HepG2 (cell line): ENCODE data around the gene AGRN. TPM values are rescaled to one million over a fixed set of nuclear protein-coding genes. Genes with fewer than 3 reads are reported as not detected.

ENCODE experiments used
- BRD4 ChIP-seq: sonication (generic); formaldehyde crosslinking; IDR thresholded peaks from 2 replicates; pipeline ENCODE4 v1.4.0; 2020; ENCODE audit warnings: missing genetic modification reagents
- FOXJ3 ChIP-seq: sonication (generic); formaldehyde crosslinking; IDR thresholded peaks from 2 replicates; pipeline ENCODE4 v1.4.0; 2020; ENCODE audit warnings: missing genetic modification reagents, mild to moderate bottlenecking, borderline replicate concordance
- IRF2 ChIP-seq: IDR thresholded peaks from 2 replicates; pipeline ENCODE4 v1.6.1; 2018; ENCODE audit warnings: missing genetic modification reagents, missing compliant biosample characterization
- NFIC ChIP-seq: IDR thresholded peaks from 2 replicates; pipeline ENCODE4 v1.6.1; 2012; ENCODE audit warnings: mild to moderate bottlenecking, low read length, inconsistent platforms
- SOX13 ChIP-seq, 3 experiments: fragments of 450-650 bp in 1 of 3; sonication (generic) in 1 of 3; formaldehyde crosslinking in 1 of 3; IDR thresholded peaks in 2 of 3; conservative IDR thresholded peaks in 1 of 3; 2 replicates each; pipeline versions ENCODE4 v1.5.0 to v1.6.1; 2016 to 2020; ENCODE audit warnings: antibody characterized with exemption in 1 of 3, mild to moderate bottlenecking in 1 of 3, missing compliant biosample characterization in 1 of 3, missing genetic modification reagents in 1 of 3, moderate library complexity in 1 of 3
- ZNF224 ChIP-seq: sonication (generic); formaldehyde crosslinking; IDR thresholded peaks from 2 replicates; pipeline ENCODE4 v1.5.0; 2020; ENCODE audit warnings: mild to moderate bottlenecking, missing genetic modification reagents
- ZNF350 ChIP-seq: sonication (generic); formaldehyde crosslinking; IDR thresholded peaks from 2 replicates; pipeline ENCODE4 v1.4.0; 2020; ENCODE audit warnings: mild to moderate bottlenecking, low read depth, missing genetic modification reagents, borderline replicate concordance
- ZNF619 ChIP-seq: sonication (generic); formaldehyde crosslinking; IDR thresholded peaks from 2 replicates; pipeline ENCODE4 v1.4.0; 2020; ENCODE audit warnings: mild to moderate bottlenecking, missing genetic modification reagents
- ZNF720 ChIP-seq: sonication (generic); formaldehyde crosslinking; IDR thresholded peaks from 2 replicates; pipeline ENCODE4 v1.4.0; 2020; ENCODE audit warnings: missing genetic modification reagents
- ZNF772 ChIP-seq: sonication (generic); formaldehyde crosslinking; IDR thresholded peaks from 2 replicates; pipeline ENCODE4 v1.5.0; 2020; ENCODE audit warnings: mild to moderate bottlenecking, missing genetic modification reagents
- polyA plus RNA-seq, 8 experiments: library from polyadenylated mRNA; depleted of rRNA in 3 of 8; stranded (reverse) in 7 of 8; unstranded in 1 of 8; fragments of >200 nt; fragmentation: Illumina TruSeq in 4 of 8; extraction: Trizol in 4 of 8; gene quantifications; 2 replicates each; pipeline versions ENCODE4 v1.2.1 to v1.2.3, GENCODE V29; 2011 to 2016; ENCODE audit warnings: low read depth in 4 of 8, missing spikeins in 1 of 8, mixed read lengths in 1 of 8; ENCODE audit not compliant: insufficient read depth in 1 of 8
- total RNA-seq, 5 experiments: library from RNA; depleted of rRNA; stranded (reverse); fragments of >200 nt; fragmentation: Illumina TruSeq; extraction: Trizol; gene quantifications; 2 replicates each; pipeline ENCODE4 v1.2.3, GENCODE V29; 2016; ENCODE audit warnings: low read depth in 1 of 5
- TF ChIP-seq, protein P1 (sequence below): sonication (generic); formaldehyde crosslinking; IDR thresholded peaks from one replicate; pipeline ENCODE4 v1.5.1; 2020; ENCODE audit warnings: mild to moderate bottlenecking, missing genetic modification reagents; ENCODE audit errors: not compliant biosample characterization
- TF ChIP-seq, protein P2 (sequence below): sonication (generic); formaldehyde crosslinking; IDR thresholded peaks from 2 replicates; pipeline ENCODE4 v1.5.0; 2020; ENCODE audit warnings: missing genetic modification reagents
- TF ChIP-seq, protein P3 (sequence below): sonication (generic); formaldehyde crosslinking; conservative IDR thresholded peaks from 2 replicates; pipeline ENCODE4 v1.8.0; 2022; ENCODE audit warnings: mild to moderate bottlenecking, moderate library complexity, missing genetic modification reagents
- TF ChIP-seq, protein P4 (sequence below): sonication (generic); formaldehyde crosslinking; IDR thresholded peaks from 2 replicates; pipeline ENCODE4 v1.8.1; 2022; ENCODE audit warnings: mild to moderate bottlenecking, missing genetic modification reagents

The AGRN gene
- total and polyA plus RNA-seq, 2 of the 13 experiments (the other 11 are each of a cell fraction or from before 2014, with no cell fraction given): 29.8 to 65.2 TPM

DNA sequence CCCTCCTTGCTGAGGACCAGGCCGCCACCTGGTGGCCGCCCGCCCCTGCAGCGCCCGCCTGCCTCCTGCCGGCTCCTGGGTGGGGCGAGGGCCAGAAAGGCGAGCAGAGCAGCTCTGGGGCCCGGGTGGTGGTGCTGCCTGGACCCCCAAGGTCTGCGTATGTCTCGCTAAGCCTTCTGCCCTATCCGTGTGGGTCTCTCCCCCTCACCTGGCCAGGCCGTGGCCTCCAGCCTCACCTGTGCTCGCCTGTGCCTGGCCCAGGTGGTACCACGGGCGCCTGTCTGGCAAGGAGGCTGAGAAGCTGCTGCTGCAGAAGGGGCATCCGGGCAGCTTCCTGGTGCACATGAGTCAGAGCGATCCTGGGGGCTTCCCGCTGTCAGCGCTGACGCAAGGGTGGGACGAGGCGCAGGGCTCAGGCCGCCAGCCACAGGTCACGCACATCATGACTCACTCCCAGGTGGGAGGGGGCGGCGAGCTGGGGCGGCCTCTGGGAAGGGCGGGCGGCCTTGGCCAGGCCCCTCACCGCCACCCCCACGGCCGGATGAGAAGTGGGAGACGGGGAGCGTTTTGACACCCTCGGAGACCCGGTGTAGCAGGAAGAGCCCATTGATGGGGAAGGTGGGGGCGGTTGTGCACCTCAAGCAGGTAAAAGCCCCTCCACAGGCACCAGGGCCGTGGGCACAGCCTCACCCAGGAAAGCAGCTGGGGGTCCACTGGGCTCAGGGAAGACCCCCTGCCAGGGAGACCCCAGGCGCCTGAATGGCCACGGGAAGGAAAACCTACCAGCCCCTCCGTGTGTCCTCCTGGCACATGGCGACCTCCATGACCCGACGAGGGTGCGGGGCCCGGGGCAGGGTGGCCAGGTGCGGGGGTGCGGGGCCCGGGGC is 44.3 kb downstream of the AGRN start (continued):
- TF ChIP-seq IRF2: no peak
- TF ChIP-seq, protein P1, sequence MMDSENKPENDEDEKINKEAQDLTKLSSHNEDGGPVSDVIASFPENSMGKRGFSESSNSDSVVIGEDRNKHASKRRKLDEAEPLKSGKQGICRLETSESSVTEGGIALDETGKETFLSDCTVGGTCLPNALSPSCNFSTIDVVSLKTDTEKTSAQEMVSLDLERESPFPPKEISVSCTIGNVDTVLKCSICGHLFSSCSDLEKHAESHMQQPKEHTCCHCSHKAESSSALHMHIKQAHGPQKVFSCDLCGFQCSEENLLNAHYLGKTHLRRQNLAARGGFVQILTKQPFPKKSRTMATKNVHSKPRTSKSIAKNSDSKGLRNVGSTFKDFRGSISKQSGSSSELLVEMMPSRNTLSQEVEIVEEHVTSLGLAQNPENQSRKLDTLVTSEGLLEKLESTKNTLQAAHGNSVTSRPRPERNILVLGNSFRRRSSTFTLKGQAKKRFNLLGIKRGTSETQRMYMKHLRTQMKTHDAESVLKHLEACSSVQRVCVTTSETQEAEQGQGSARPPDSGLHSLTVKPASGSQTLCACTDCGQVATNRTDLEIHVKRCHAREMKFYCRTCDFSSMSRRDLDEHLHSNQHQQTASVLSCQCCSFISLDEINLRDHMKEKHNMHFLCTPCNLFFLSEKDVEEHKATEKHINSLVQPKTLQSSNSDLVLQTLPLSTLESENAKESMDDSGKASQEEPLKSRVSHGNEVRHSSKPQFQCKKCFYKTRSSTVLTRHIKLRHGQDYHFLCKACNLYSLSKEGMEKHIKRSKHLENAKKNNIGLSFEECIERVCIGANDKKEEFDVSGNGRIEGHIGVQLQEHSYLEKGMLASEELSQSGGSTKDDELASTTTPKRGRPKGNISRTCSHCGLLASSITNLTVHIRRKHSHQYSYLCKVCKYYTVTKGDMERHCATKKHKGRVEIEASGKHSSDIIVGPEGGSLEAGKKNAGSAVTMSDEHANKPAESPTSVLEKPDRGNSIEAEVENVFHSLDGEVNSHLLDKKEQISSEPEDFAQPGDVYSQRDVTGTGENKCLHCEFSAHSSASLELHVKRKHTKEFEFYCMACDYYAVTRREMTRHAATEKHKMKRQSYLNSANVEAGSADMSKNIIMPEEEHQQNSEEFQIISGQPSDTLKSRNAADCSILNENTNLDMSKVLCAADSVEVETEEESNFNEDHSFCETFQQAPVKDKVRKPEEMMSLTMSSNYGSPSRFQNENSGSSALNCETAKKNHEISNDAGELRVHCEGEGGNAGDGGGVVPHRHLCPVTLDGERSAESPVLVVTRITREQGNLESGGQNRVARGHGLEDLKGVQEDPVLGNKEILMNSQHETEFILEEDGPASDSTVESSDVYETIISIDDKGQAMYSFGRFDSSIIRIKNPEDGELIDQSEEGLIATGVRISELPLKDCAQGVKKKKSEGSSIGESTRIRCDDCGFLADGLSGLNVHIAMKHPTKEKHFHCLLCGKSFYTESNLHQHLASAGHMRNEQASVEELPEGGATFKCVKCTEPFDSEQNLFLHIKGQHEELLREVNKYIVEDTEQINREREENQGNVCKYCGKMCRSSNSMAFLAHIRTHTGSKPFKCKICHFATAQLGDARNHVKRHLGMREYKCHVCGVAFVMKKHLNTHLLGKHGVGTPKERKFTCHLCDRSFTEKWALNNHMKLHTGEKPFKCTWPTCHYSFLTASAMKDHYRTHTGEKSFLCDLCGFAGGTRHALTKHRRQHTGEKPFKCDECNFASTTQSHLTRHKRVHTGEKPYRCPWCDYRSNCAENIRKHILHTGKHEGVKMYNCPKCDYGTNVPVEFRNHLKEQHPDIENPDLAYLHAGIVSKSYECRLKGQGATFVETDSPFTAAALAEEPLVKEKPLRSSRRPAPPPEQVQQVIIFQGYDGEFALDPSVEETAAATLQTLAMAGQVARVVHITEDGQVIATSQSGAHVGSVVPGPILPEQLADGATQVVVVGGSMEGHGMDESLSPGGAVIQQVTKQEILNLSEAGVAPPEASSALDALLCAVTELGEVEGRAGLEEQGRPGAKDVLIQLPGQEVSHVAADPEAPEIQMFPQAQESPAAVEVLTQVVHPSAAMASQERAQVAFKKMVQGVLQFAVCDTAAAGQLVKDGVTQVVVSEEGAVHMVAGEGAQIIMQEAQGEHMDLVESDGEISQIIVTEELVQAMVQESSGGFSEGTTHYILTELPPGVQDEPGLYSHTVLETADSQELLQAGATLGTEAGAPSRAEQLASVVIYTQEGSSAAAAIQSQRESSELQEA: peak; percentile 77
- TF ChIP-seq, protein P2, sequence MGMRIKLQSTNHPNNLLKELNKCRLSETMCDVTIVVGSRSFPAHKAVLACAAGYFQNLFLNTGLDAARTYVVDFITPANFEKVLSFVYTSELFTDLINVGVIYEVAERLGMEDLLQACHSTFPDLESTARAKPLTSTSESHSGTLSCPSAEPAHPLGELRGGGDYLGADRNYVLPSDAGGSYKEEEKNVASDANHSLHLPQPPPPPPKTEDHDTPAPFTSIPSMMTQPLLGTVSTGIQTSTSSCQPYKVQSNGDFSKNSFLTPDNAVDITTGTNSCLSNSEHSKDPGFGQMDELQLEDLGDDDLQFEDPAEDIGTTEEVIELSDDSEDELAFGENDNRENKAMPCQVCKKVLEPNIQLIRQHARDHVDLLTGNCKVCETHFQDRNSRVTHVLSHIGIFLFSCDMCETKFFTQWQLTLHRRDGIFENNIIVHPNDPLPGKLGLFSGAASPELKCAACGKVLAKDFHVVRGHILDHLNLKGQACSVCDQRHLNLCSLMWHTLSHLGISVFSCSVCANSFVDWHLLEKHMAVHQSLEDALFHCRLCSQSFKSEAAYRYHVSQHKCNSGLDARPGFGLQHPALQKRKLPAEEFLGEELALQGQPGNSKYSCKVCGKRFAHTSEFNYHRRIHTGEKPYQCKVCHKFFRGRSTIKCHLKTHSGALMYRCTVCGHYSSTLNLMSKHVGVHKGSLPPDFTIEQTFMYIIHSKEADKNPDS (CRISPR knock-in tag): no peak
- TF ChIP-seq NFIC: no peak
- no peak for TF ChIP-seq BRD4 (CRISPR knock-in tag)
- 0 out of 2 replicates have a peak, but pooled peaks have one; percentile 56 for TF ChIP-seq ZNF720 (CRISPR knock-in tag)
- TF ChIP-seq, protein P3, sequence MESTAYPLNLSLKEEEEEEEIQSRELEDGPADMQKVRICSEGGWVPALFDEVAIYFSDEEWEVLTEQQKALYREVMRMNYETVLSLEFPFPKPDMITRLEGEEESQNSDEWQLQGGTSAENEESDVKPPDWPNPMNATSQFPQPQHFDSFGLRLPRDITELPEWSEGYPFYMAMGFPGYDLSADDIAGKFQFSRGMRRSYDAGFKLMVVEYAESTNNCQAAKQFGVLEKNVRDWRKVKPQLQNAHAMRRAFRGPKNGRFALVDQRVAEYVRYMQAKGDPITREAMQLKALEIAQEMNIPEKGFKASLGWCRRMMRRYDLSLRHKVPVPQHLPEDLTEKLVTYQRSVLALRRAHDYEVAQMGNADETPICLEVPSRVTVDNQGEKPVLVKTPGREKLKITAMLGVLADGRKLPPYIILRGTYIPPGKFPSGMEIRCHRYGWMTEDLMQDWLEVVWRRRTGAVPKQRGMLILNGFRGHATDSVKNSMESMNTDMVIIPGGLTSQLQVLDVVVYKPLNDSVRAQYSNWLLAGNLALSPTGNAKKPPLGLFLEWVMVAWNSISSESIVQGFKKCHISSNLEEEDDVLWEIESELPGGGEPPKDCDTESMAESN: peak; percentile 66; the same call in 1 of the 2 replicates
- no peak for TF ChIP-seq ZNF224 (CRISPR knock-in tag)
- no peak for TF ChIP-seq SOX13 (IDR thresholded peaks at IDR 0.05)
- TF ChIP-seq SOX13 (CRISPR knock-in tag; conservative IDR thresholded peaks at IDR 0.05 in 1 of 2, IDR thresholded peaks at IDR 0.05 in 1 of 2): no peak
- TF ChIP-seq ZNF772 (CRISPR knock-in tag): no peak; the same call in 1 of the 2 replicates
- TF ChIP-seq FOXJ3 (CRISPR knock-in tag): no peak
- TF ChIP-seq, protein P4, sequence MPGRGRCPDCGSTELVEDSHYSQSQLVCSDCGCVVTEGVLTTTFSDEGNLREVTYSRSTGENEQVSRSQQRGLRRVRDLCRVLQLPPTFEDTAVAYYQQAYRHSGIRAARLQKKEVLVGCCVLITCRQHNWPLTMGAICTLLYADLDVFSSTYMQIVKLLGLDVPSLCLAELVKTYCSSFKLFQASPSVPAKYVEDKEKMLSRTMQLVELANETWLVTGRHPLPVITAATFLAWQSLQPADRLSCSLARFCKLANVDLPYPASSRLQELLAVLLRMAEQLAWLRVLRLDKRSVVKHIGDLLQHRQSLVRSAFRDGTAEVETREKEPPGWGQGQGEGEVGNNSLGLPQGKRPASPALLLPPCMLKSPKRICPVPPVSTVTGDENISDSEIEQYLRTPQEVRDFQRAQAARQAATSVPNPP: no peak
- TF ChIP-seq ZNF619: no peak
- peak; percentile 60; the same call in 1 of the 2 replicates for TF ChIP-seq ZNF350 (CRISPR knock-in tag)
